GM12892 (cell line): Measurements from ENCODE around the gene LRRC39.
"Not testable (repeated sequence)": the region's sequence is repeated elsewhere in the genome, so short reads cannot be mapped to it uniquely, and the experiment has no call there.

Experiments used
- POLR2A ChIP-seq: IDR thresholded peaks from 2 replicates; pipeline ENCODE4 v1.6.1; 2011; ENCODE audit warnings: low read depth, low read length, control low read depth
- POLR2AphosphoS5 ChIP-seq: IDR thresholded peaks from 2 replicates; pipeline ENCODE4 v1.6.1; 2011; ENCODE audit warnings: low read depth, low read length, control low read depth

DNA sequence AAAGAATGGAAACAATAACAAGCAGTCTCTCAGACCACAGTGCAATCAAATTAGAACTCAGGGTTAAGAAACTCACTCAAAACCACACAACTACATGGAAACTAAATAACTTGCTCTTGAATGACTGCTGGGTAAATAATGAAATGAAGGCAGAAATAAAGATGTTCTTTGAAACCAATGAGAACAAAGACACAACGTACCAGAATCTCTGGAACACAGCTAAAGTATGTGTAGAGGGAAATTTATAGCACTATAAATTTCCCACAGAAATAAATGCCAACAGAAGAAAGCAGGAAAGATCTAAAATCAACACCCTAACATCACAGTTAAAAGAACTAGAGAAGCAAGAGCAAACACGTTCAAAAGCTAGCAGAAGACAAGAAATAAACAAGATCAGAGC, 24.6 kb upstream of the LRRC39 start:
- TF ChIP-seq POLR2A, POLR2AphosphoS5: not testable (repeated sequence)
